Measurements from ENCODE around the gene PTER.

The PTER gene

DNA sequence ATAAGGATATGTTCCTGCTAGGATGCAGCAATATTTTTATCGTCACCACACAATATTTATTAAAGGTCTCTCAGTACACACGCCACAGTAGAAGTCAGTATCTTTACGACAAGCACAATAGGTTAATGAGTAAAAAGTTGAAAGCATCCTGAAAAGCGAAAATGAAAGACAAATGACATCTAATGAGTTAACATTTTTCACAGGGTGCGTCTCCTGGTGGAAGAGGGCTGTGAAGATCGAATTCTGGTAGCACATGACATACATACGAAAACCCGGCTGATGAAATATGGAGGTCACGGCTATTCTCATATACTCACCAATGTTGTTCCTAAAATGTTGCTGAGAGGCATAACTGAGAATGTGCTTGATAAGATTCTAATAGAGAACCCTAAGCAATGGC lies 74.0 kb downstream of the PTER start:
- H3K27ac ChIP-seq = no peak overlapping the region
- in situ Hi-C loops (cut with HindIII; ENCODE audit: low pct_ligation_motif_present, low sequenced_read_pairs) = no loop called here
- no peak overlapping the region for H3K4me3 ChIP-seq (ENCODE audit: low read depth, low read length)
- no peaks in the 10 kb centered on the region for H3K36me3 ChIP-seq (replicated peaks)
- TF ChIP-seq, protein P1, sequence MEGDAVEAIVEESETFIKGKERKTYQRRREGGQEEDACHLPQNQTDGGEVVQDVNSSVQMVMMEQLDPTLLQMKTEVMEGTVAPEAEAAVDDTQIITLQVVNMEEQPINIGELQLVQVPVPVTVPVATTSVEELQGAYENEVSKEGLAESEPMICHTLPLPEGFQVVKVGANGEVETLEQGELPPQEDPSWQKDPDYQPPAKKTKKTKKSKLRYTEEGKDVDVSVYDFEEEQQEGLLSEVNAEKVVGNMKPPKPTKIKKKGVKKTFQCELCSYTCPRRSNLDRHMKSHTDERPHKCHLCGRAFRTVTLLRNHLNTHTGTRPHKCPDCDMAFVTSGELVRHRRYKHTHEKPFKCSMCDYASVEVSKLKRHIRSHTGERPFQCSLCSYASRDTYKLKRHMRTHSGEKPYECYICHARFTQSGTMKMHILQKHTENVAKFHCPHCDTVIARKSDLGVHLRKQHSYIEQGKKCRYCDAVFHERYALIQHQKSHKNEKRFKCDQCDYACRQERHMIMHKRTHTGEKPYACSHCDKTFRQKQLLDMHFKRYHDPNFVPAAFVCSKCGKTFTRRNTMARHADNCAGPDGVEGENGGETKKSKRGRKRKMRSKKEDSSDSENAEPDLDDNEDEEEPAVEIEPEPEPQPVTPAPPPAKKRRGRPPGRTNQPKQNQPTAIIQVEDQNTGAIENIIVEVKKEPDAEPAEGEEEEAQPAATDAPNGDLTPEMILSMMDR (IDR thresholded peaks at IDR 0.05; ENCODE audit: low read depth, low read length, missing control alignments) = no peak
- no peaks in the 10 kb centered on the region for H3K27me3 ChIP-seq (replicated peaks)
- no peak for DNase-seq

DNA sequence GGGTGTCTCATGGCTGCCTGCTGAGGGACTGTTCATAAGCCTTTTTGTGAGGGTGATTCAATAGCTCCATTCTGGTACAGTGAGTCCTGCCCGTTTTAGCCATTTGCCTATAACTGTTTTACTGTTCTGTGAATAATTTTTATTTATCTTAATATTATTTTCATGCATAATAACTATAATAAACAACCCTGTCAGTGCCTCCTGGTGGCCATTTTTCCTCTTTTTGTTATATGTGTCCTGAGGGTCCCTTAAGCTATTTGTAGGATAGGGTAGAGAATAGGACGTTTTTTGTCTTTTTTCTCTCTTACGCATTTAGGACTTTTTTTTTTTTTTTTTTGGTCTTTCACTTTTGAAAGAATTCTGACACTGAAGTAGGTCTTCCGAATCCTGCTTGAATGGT lies 82.0 kb downstream of the PTER start:
- Histone ChIP-seq H3K27ac (no peak overlapping the region), H3K36me3 (replicated peaks) (no peaks in the 10 kb centered on the region), H3K4me3 (ENCODE audit: low read depth, low read length) (no peak overlapping the region), H3K27me3 (replicated peaks) (peaks cover 35% of the 10 kb centered on the region)
- in situ Hi-C loops (cut with HindIII; ENCODE audit: low pct_ligation_motif_present, low sequenced_read_pairs) = no loop called here
- DNase-seq = no peak
- TF ChIP-seq, protein P1 (IDR thresholded peaks at IDR 0.05; ENCODE audit: low read depth, low read length, missing control alignments) = peak; percentile 38

DNA sequence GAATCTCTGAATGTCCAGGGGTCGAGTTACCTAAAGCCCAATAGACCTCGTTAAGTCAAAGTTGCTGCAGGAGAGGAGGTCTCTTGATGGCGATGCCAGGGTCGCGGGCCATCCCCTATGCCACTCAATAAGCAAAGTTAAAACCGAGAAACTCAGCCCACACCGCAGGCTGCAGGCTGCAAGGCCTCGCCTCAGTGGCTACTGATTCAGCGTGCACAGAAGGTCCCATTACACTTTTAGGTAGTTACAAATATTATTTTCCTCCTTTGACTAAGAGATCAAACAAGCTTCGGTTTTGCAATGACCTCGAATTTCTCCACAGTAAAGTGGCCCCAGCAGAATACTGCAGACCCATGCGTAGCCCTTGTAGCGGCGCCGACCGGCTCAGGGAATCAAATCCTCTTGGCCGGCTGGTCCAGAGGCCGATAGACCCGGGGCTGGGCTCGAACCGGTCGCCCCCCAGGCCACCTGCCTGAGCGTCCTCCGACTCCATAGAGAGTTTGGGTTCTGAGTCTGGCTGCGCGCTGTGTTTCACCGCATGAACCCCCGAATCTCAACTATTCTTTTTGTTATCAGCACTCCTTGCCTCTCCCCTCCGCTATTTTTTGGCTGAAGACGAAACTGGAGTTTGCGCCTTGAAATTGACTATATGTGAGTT lies 82.6 kb downstream of the PTER start:
- in situ Hi-C loops (cut with HindIII; ENCODE audit: low pct_ligation_motif_present, low sequenced_read_pairs) = no loop called here
- Histone ChIP-seq H3K27me3 (replicated peaks) (peaks cover 35% of the 10 kb centered on the region), H3K4me3 (ENCODE audit: low read depth, low read length) (peak overlapping the region; percentile 16), H3K36me3 (replicated peaks) (no peaks in the 10 kb centered on the region), H3K27ac (no peak overlapping the region)
- TF ChIP-seq, protein P1 (IDR thresholded peaks at IDR 0.05; ENCODE audit: low read depth, low read length, missing control alignments) = no peak
- no peak for DNase-seq

DNA sequence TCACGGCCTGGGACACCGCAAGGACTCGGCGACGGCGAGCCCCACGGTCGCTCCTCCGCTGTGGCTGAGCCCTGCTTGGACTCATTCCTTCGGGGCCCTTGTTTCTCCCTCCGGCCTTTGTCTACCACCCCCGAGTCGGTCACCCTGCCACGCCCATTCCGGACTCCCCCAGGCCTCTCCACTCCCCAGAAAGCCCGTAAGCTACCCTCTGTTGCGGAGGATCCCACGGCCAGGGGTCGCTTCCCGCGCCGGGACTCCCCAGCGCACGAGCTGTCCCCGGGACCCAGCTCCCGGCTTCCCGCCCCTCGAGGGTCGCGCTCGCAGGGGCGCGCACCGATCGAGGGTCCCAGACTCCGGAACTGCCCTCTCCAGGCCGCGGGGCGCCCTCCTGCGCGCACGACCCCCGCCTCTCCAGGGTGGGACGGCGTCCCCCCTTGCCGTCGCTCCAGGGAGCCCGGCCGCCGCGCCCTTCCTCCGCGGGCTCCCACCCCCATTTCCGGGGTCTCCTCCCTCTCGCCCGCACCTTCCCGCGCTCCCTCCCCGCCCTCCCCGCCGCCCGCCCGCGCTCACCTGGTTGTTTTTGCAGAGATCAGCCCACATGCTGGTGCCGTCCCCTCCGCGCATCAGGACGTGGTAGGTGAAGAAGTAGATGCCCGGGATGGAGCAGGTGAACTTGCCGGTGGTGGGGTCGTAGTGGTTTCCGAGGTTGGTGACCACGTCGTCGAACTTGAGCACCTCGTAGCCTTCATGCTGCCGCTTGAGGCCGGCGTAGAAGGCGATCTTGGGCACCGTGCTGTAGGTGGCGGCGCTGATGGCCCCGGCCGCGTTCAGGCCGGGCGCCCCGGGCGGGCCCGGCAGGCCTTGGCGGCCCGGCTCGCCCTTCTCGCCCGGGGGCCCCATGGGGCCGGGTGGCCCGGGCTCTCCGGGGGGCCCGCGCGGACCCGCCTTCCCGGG lies 83.4 kb downstream of the PTER start:
- Histone ChIP-seq H3K4me3 (ENCODE audit: low read depth, low read length) (peak overlapping the region; percentile 16), H3K27me3 (replicated peaks) (peaks cover 35% of the 10 kb centered on the region), H3K36me3 (replicated peaks) (no peaks in the 10 kb centered on the region), H3K27ac (no peak overlapping the region)
- TF ChIP-seq, protein P1 (IDR thresholded peaks at IDR 0.05; ENCODE audit: low read depth, low read length, missing control alignments) = no peak
- no peak for DNase-seq
- in situ Hi-C loops (cut with HindIII; ENCODE audit: low pct_ligation_motif_present, low sequenced_read_pairs) = no loop called here

DNA sequence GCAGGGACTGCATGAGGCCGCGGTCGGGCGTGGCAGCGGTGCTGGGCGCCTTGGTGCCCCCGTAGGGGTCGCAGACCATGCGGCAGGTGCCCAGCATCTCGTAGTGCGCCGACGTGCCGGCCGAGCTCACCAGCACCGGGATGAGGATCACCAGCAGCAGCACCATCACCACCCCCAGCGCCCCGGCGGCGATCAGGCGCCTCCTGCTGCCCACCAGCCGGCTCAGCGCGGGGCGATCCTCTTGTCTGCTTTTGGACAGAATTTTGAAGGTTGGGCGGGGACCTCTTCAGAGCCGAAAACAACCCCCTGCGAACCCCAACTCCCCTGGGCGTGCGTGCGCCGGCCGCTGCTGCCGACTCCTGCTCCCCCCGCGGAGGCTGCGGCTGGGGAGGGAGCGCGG lies 84.1 kb downstream of the PTER start:
- DNase-seq = no peak
- Histone ChIP-seq H3K27me3 (replicated peaks) (peaks cover 35% of the 10 kb centered on the region), H3K36me3 (replicated peaks) (no peaks in the 10 kb centered on the region), H3K27ac (no peak overlapping the region), H3K4me3 (ENCODE audit: low read depth, low read length) (peak overlapping the region; percentile 37)
- TF ChIP-seq, protein P1 (IDR thresholded peaks at IDR 0.05; ENCODE audit: low read depth, low read length, missing control alignments) = peak; percentile 55
- in situ Hi-C loops (cut with HindIII; ENCODE audit: low pct_ligation_motif_present, low sequenced_read_pairs) = no loop called here

Data from brain microvascular endothelial cell (primary cell).